Activated B cell treated with CpG ODN at 0.5 μM for 24 hours (primary cell): ENCODE data around the gene TRIM2. TPM values are rescaled to one million over a fixed set of nuclear protein-coding genes. Genes with fewer than 3 reads are reported as not detected.

Source experiments
- ATAC-seq: fragments of 200-7000 bp; cut with Tn5 transposase; one replicate; pipeline ENCODE4 v1.10.0; 2021; ENCODE audit warnings: low read depth, mild to moderate bottlenecking, moderate library complexity
- CTCF ChIA-PET: fragments of 350-600 bp; sonication (Branson Sonifier 250); formaldehyde crosslinking; loops from one replicate; lab custom pipeline; 2021; ENCODE audit warnings: antibody characterized with exemption; lab: Charles Lee
- POLR2A ChIA-PET: fragments of 350-600 bp; sonication (Branson Sonifier 250); formaldehyde crosslinking; loops from one replicate; lab custom pipeline; 2021; ENCODE audit warnings: antibody characterized with exemption; lab: Charles Lee
- DNase-seq: peaks from one replicate; pipeline ENCODE4 v3.0.0; 2022
- H3K27ac Mint-ChIP-seq: one replicate; pipeline ENCODE4 v1.8.0; 2020; ENCODE audit warnings: mixed read lengths
- H3K27me3 Mint-ChIP-seq: one replicate; pipeline ENCODE4 v1.8.0; 2021; ENCODE audit warnings: mixed read lengths
- H3K36me3 Mint-ChIP-seq: one replicate; pipeline ENCODE4 v1.8.0; 2021; ENCODE audit warnings: low read depth, mixed read lengths
- H3K4me1 Mint-ChIP-seq: one replicate; pipeline ENCODE4 v1.8.0; 2021; ENCODE audit warnings: mixed read lengths
- H3K4me3 Mint-ChIP-seq: one replicate; pipeline ENCODE4 v1.8.0; 2020; ENCODE audit warnings: mild to moderate bottlenecking, mixed read lengths
- H3K9me3 Mint-ChIP-seq: one replicate; pipeline ENCODE4 v1.8.0; 2020; ENCODE audit warnings: mixed read lengths
- CTCF ChIP-seq: fragments of 200-600 bp; IDR thresholded peaks from one replicate; pipeline ENCODE4 v1.8.0; 2022; ENCODE audit warnings: antibody characterized with exemption, mild to moderate bottlenecking
- intact Hi-C: fragments of 100-400 bp; cut with micrococcal nuclease; formaldehyde crosslinking; loops from one replicate; pipeline ENCODE4 v1.15.1; 2024
- total RNA-seq: library from RNA; stranded (reverse); gene quantifications from 2 replicates; pipeline ENCODE4 v1.2.3, GENCODE V29; 2022

The TRIM2 gene
- total RNA-seq, 1 donor from 2014 or later = 5.1 TPM

GRCh38 chr4:153246446-153247115, 42.3 kb downstream of the TRIM2 start:
- Mint-ChIP-seq H3K36me3 (no peaks in the 10 kb centered on the region), H3K9me3 (no peaks in the 10 kb centered on the region), H3K27ac (no peak overlapping the region), H3K27me3 (no peaks in the 10 kb centered on the region), H3K4me3 (no peak overlapping the region), H3K4me1 (peaks cover 31% of the 10 kb centered on the region)
- intact Hi-C loops = no loop called here
- TF ChIP-seq CTCF = no peak
- DNase-seq (no peak), ATAC-seq (no peak)
- ChIA-PET CTCF (no interaction called here), POLR2A (no interaction called here)

GRCh38 chr4:153247116-153247490, 42.9 kb downstream of the TRIM2 start:
- Mint-ChIP-seq H3K36me3 (no peaks in the 10 kb centered on the region), H3K4me1 (peaks cover 33% of the 10 kb centered on the region), H3K4me3 (no peak overlapping the region), H3K27me3 (no peaks in the 10 kb centered on the region), H3K9me3 (no peaks in the 10 kb centered on the region), H3K27ac (no peak overlapping the region)
- TF ChIP-seq CTCF = no peak
- ChIA-PET CTCF (no interaction called here), POLR2A (no interaction called here)
- DNase-seq (no peak), ATAC-seq (no peak)
- intact Hi-C loops = no loop called here

GRCh38 chr4:153248641-153249198, 44.5 kb downstream of the TRIM2 start:
- intact Hi-C loops = loop anchor here (1.0 to 2.0 kb wide), 6 partner anchors 26 to 1487 kb away; partner anchors contain the start of genes GATB and TMEM131L
- CTCF ChIA-PET = interaction anchor here (1.0 to 1.3 kb wide), 2 partner anchors 25 to 70 kb away, joined by 3 to 4 read pairs; no protein-coding TSS in a partner anchor

GRCh38 chr4:153249199-153250041, 45.2 kb downstream of the TRIM2 start:
- peak overlapping the region; percentile 88 for H3K27ac Mint-ChIP-seq
- DNase-seq = peak; percentile 92
- no peaks in the 10 kb centered on the region for H3K36me3 Mint-ChIP-seq
- H3K9me3 Mint-ChIP-seq = no peaks in the 10 kb centered on the region
- ATAC-seq = peak; percentile 99
- ChIA-PET CTCF (interaction anchor here (1.0 to 1.3 kb wide), 2 partner anchors 26 to 69 kb away, joined by 3 to 4 read pairs; no protein-coding TSS in a partner anchor), POLR2A (interaction anchor here (0.6 to 2.0 kb wide), 6 partner anchors 26 to 394 kb away, joined by 3 to 9 read pairs (median 4); no protein-coding TSS in a partner anchor)
- intact Hi-C loops = loop anchor here (1.0 to 2.0 kb wide), 6 partner anchors 27 to 1488 kb away; partner anchors contain the start of genes GATB and TMEM131L
- no peaks in the 10 kb centered on the region for H3K27me3 Mint-ChIP-seq
- no peak for TF ChIP-seq CTCF
- peaks cover 30% of the 10 kb centered on the region for H3K4me1 Mint-ChIP-seq
- H3K4me3 Mint-ChIP-seq = peak overlapping the region; percentile 88

More at GRCh38 chr4:153248641-153249198, 44.5 kb downstream of the TRIM2 start:
- Mint-ChIP-seq H3K27me3 (no peaks in the 10 kb centered on the region), H3K27ac (peak overlapping the region; percentile 88), H3K36me3 (no peaks in the 10 kb centered on the region), H3K9me3 (no peaks in the 10 kb centered on the region), H3K4me1 (peaks cover 30% of the 10 kb centered on the region), H3K4me3 (peak overlapping the region; percentile 88)
- POLR2A ChIA-PET = interaction anchor here (0.7 to 2.0 kb wide), 5 partner anchors 25 to 395 kb away, joined by 3 to 9 read pairs (median 4); no protein-coding TSS in a partner anchor
- DNase-seq = no peak
- ATAC-seq = peak; percentile 4
- TF ChIP-seq CTCF = no peak
